Adrenal gland (tissue), 12 donors: ENCODE data around the gene ENGASE. TPM values are rescaled to one million over a fixed set of nuclear protein-coding genes. Genes with fewer than 3 reads are reported as not detected.

Source experiments
- DNase-seq, 7 donors: peaks; one replicate each; pipeline ENCODE4 v3.0.0-alpha.2; 2019 to 2020
- H3K27ac ChIP-seq, 5 donors: fragments of 200-600 bp; sonication (generic) in 4 of 5; 1 replicate in 3 of 5; 2 replicates in 2 of 5; pipeline versions ENCODE4 v1.5.1 to v1.8.0; 2016 to 2020; ENCODE audit warnings: mild to moderate bottlenecking in 1 of 5
- H3K27me3 ChIP-seq: fragments of 200-600 bp; 2 replicates; pipeline ENCODE4 v1.8.0; 2021
- H3K36me3 ChIP-seq, 2 donors: fragments of 200-600 bp; replicated peaks in 1 of 2; 1 replicate in 1 of 2; 2 replicates in 1 of 2; pipeline versions ENCODE4 v1.5.1 to v1.8.0; 2018 to 2022
- H3K4me1 ChIP-seq, 2 donors: fragments of 200-600 bp; replicated peaks in 1 of 2; 1 replicate in 1 of 2; 2 replicates in 1 of 2; pipeline versions ENCODE4 v1.5.1 to v1.8.0; 2018 to 2021
- H3K4me3 ChIP-seq, 4 donors: fragments of 200-600 bp; sonication (generic) in 3 of 4; one replicate each; pipeline ENCODE4 v1.5.1; 2016 to 2018
- H3K9me3 ChIP-seq, 3 donors: fragments of 200-600 bp; sonication (generic) in 1 of 3; replicated peaks in 1 of 3; 1 replicate in 2 of 3; 2 replicates in 1 of 3; pipeline versions ENCODE4 v1.5.1 to v1.8.0; 2016 to 2021
- POLR2A ChIP-seq, 2 donors: fragments of 450-650 bp; IDR thresholded peaks; one replicate each; pipeline ENCODE4 v1.6.1; 2017; ENCODE audit warnings: antibody characterized with exemption in 2 of 2, mild to moderate bottlenecking in 2 of 2, moderate library complexity in 1 of 2
- WGBS, 4 donors: extraction: QIAGEN DNeasy Blood & Tissue Kit in 2 of 4; methylation state at CpG; one replicate each; pipeline versions ENCODE4 v1.1.5 to v1.1.7; 2013 to 2017; 5-methylcytosine and 5-hydroxymethylcytosine counted together
- intact Hi-C, 2 donors: fragments of 100-400 bp; cut with DNase I; formaldehyde crosslinking; loops; one replicate each; pipeline versions ENCODE4 v1.14.1 to v1.15.0; 2022 to 2023
- polyA plus RNA-seq, 3 donors: library from polyadenylated mRNA; stranded (reverse); fragments of 200-250 nt in 2 of 3; fragments of 350-450 nt in 1 of 3; fragmentation: Illumina TruSeq in 1 of 3; extraction: RNeasy Lipid Tissue Mini Kit (QIAGEN cat#74804) in 1 of 3; gene quantifications; one replicate each; pipeline ENCODE4 v1.2.3, GENCODE V29; 2013 to 2014
- total RNA-seq, 9 donors: library from RNA; depleted of rRNA in 4 of 9; stranded (reverse); fragments of >200 nt in 4 of 9; fragments of 120-200 nt in 1 of 9; fragmentation: NEBNext Ultra II Directional in 1 of 9; extraction: Animal tissue kit (Norgen Biotek cat#: 25700) in 1 of 9; gene quantifications; one replicate each; pipeline versions ENCODE4 v1.1.0 to v1.2.4, GENCODE V29; 2013 to 2023
- TF ChIP-seq, protein P1 (sequence below), 6 experiments: fragments of 450-650 bp in 4 of 6; fragments of 200-600 bp in 2 of 6; sonication (generic) in 1 of 6; IDR thresholded peaks; 1 replicate in 5 of 6; 2 replicates in 1 of 6; pipeline versions ENCODE4 v1.5.1 to v1.8.0; 2016 to 2021; ENCODE audit warnings: antibody characterized with exemption in 6 of 6, mild to moderate bottlenecking in 2 of 6, moderate library complexity in 1 of 6
- donor health status: healthy with polysubstance abuse.
- donor health status: Bipolar disorder and iron deficiency.
- donor health status: DM: yes; HTN: yes; CAD: no.
- donor health status: DM: no; HTN: no; CAD: no.
- donor health status: DM: no; HTN: no; CAD: no.
- donor health status: DM: yes; HTN: yes; CAD: no.

ENGASE gene
- total and polyA plus RNA-seq, 12 donors: 4.4 to 155 (median 31.1) TPM

DNA sequence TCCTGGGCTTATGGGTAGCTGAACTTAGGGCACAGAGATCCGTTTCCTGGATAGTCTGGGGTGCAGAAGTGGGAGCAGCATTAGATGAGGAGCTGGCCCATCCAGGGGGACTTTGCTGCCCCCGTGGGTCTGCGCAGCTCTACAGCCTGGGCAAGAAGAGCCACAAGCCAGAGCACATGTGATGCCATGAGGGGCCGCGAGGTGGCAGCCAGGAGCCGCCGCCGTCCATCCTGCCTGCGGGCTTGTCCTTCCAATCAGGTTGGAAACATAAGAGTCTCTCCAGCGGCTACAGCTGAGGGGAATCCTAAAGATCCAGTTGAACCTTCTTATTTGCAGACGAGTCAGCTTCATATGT lies 28.8 kb upstream of the ENGASE start:
- peak; percentile 60 to 91 (median 79) for DNase-seq
- H3K4me3 ChIP-seq: no peak overlapping the region
- TF ChIP-seq POLR2A (IDR thresholded peaks at IDR 0.05): no peak
- TF ChIP-seq, protein P1, sequence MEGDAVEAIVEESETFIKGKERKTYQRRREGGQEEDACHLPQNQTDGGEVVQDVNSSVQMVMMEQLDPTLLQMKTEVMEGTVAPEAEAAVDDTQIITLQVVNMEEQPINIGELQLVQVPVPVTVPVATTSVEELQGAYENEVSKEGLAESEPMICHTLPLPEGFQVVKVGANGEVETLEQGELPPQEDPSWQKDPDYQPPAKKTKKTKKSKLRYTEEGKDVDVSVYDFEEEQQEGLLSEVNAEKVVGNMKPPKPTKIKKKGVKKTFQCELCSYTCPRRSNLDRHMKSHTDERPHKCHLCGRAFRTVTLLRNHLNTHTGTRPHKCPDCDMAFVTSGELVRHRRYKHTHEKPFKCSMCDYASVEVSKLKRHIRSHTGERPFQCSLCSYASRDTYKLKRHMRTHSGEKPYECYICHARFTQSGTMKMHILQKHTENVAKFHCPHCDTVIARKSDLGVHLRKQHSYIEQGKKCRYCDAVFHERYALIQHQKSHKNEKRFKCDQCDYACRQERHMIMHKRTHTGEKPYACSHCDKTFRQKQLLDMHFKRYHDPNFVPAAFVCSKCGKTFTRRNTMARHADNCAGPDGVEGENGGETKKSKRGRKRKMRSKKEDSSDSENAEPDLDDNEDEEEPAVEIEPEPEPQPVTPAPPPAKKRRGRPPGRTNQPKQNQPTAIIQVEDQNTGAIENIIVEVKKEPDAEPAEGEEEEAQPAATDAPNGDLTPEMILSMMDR (IDR thresholded peaks at IDR 0.05): peak; percentile 83 to 92 (median 88)
- H3K27me3 ChIP-seq: no peaks in the 10 kb centered on the region
- H3K36me3 ChIP-seq: peaks cover 0 to 17% of the 10 kb centered on the region in 2 donors
- H3K9me3 ChIP-seq: no peaks in the 10 kb centered on the region
- WGBS, 4 donors: 0 to 3% (median 3%) methylated on average over 1 to 11 of the region's 11 CpGs; no CpG with 5 or more reads in 1 of the 4 donors
- intact Hi-C loops: loop anchor here (2.0 to 5.0 kb wide), 2 partner anchors 35 to 36 kb away; no protein-coding TSS in a partner anchor
- no peak overlapping the region for H3K27ac ChIP-seq
- peaks cover 3 to 6% of the 10 kb centered on the region in 2 donors for H3K4me1 ChIP-seq

DNA sequence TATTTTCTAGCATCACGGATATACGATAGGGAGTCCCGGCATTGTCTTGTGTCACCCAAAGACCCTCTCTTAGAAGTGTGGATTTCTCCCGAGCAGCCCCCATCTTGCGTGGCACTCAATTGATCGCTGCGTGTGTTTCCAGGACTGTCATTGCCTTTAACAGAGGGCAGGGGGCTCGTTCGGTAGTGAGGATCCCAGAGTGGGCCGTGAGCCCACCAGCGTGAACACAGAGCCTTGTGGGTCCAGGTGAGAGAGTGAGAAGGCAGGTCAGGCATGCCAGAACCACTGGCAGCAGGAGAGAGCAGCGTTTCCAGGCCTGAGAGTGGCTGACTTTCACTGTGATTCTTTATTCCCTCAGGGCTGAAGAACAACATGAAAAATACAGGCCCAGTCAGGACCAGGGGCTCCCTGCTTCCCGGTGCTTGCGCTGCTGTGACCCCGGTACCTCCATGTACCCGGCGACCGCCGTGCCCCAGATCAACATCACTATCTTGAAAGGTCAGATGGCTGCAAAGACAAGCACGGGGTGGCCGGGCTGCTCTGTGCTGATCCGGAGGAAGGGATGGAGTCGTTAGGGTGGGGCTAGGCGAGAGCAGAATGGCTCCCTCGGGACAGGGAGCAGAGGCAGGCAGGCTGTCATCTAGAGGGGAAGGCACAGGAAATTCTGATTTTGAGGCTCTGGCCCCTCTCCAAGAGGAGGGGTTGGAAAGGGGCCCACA lies 28.3 kb upstream of the ENGASE start:
- peaks cover 3 to 6% of the 10 kb centered on the region in 2 donors for H3K4me1 ChIP-seq
- no peaks in the 10 kb centered on the region for H3K27me3 ChIP-seq
- no peak overlapping the region for H3K4me3 ChIP-seq
- no peaks in the 10 kb centered on the region for H3K9me3 ChIP-seq
- peaks cover 0 to 17% of the 10 kb centered on the region in 2 donors for H3K36me3 ChIP-seq
- no peak for DNase-seq
- H3K27ac ChIP-seq: peak overlapping the region in 1 of 5 donors; percentile 15
- intact Hi-C loops: loop anchor here (2.0 to 5.0 kb wide), 2 partner anchors 34 to 36 kb away; no protein-coding TSS in a partner anchor
- WGBS, 4 donors: 54 to 64% (median 56%) methylated on average over 23 to 25 of the region's 25 CpGs
- TF ChIP-seq, protein P1 (IDR thresholded peaks at IDR 0.05): peak in 1 of 6 experiments; percentile 4
- no peak for TF ChIP-seq POLR2A (IDR thresholded peaks at IDR 0.05)

DNA sequence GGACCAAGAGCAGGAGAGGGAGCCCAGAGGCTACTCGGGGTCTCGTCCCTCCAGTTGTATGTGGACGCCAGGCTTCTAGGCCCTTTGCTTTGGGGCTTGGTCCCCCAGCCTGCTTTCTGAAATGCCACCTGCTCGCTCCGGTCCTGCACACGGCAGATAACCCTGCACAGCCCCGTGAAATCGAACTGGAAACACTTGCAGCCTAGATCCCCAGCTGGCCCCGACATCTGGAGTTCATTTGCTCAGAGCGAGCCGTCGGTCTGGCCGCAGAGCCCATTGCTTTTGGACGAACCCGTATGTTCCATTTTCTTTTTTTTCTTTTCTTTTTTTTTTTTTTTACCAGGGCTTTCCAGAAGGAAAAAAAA lies 27.7 kb upstream of the ENGASE start:
- Histone ChIP-seq H3K4me3 (no peak overlapping the region), H3K4me1 (peaks cover 3 to 6% of the 10 kb centered on the region in 2 donors), H3K9me3 (no peaks in the 10 kb centered on the region), H3K27ac (peak overlapping the region in 1 of 5 donors; percentile 15), H3K36me3 (peaks cover 0 to 17% of the 10 kb centered on the region in 2 donors), H3K27me3 (no peaks in the 10 kb centered on the region)
- TF ChIP-seq POLR2A (IDR thresholded peaks at IDR 0.05): no peak
- TF ChIP-seq, protein P1 (IDR thresholded peaks at IDR 0.05): no peak
- DNase-seq: no peak
- intact Hi-C loops: loop anchor here (2.0 to 5.0 kb wide), 2 partner anchors 34 to 35 kb away; no protein-coding TSS in a partner anchor
- WGBS, 4 donors: 73 to 90% (median 76%) methylated on average over 15 of the region's 15 CpGs

DNA sequence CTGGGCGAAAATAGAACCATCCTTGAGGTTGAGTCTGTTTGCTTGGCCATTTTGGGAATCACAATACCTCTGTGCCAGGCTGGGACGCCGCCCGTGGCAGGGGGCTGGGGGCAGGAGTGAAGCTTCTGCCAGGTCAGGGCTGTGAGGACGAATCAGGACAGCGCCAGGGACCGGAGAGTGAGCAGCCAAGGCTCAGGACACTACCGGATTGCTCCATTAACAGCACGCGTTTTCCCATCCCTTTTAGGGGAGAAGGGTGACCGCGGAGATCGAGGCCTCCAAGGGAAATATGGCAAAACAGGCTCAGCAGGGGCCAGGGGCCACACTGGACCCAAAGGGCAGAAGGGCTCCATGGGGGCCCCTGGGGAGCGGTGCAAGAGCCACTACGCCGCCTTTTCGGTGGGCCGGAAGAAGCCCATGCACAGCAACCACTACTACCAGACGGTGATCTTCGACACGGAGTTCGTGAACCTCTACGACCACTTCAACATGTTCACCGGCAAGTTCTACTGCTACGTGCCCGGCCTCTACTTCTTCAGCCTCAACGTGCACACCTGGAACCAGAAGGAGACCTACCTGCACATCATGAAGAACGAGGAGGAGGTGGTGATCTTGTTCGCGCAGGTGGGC lies 27.2 kb upstream of the ENGASE start:
- Histone ChIP-seq H3K4me1 (peaks cover 0 to 6% of the 10 kb centered on the region in 2 donors), H3K27me3 (no peaks in the 10 kb centered on the region), H3K36me3 (peaks cover 0 to 17% of the 10 kb centered on the region in 2 donors), H3K4me3 (no peak overlapping the region), H3K27ac (no peak overlapping the region), H3K9me3 (no peaks in the 10 kb centered on the region)
- intact Hi-C loops: loop anchor here (2.0 to 5.0 kb wide), 2 partner anchors 33 to 35 kb away; no protein-coding TSS in a partner anchor
- DNase-seq: no peak
- TF ChIP-seq, protein P1 (IDR thresholded peaks at IDR 0.05): no peak
- TF ChIP-seq POLR2A (IDR thresholded peaks at IDR 0.05): no peak
- WGBS, 4 donors: 86 to 93% (median 91%) methylated on average over 30 of the region's 30 CpGs
